ENCODE measurements around the gene USP54. TPM values are rescaled to one million over a fixed set of nuclear protein-coding genes. Genes with fewer than 3 reads are reported as not detected.

Gene USP54
- total and polyA plus RNA-seq, 2 of the 13 experiments (the other 11 are each of a cell fraction or from before 2014, with no cell fraction given) = 18.1 to 25.0 TPM

DNA sequence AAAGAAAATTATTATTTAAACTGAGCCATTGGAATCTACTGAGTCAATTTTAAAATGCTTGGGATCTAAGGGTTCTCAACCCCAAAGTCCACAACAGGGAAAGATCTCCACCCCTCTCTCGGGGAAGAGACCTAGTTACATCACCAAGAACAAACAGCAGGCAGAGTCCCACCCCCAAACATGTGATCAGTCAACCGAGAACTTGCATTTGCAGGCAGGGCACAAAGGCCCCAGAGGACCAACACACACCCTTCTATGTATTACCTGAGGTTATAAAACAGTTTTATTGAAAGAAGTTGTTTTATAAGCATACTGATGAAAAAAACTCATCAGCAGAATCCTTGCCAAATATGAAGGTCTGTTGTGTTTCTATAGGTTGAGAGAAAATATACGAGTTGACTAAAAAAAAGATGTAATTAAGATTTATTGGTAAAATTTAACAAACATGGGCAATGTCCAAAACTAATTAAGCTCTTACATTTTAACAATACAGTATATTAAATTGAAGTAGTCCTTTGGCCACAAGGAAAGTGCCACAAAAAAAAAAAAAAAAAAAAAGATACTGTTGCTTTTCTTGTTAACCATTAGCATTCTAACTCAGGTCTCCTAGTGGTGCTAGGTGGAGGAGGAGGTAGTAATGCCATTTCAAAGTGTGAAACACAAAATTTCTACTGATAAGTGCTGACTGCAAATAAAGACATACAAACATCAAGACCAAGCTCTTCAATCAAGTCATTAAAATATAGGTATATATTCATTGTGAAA, 975 bp upstream of the USP54 start (continued):
- TF ChIP-seq, protein P1, sequence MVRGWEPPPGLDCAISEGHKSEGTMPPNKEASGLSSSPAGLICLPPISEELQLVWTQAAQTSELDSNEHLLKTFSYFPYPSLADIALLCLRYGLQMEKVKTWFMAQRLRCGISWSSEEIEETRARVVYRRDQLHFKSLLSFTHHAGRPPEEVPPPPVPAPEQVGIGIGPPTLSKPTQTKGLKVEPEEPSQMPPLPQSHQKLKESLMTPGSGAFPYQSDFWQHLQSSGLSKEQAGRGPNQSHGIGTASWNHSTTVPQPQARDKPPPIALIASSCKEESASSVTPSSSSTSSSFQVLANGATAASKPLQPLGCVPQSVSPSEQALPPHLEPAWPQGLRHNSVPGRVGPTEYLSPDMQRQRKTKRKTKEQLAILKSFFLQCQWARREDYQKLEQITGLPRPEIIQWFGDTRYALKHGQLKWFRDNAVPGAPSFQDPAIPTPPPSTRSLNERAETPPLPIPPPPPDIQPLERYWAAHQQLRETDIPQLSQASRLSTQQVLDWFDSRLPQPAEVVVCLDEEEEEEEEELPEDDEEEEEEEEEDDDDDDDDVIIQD (CRISPR knock-in tag; IDR thresholded peaks at IDR 0.05; ENCODE audit: low read depth) = peak; percentile 90
- TF ChIP-seq SOX13 (IDR thresholded peaks at IDR 0.05) (0 out of 2 replicates have a peak, but pooled peaks have one; percentile 28), SOX13 (CRISPR knock-in tag; conservative IDR thresholded peaks at IDR 0.05 in 1 of 2, IDR thresholded peaks at IDR 0.05 in 1 of 2) (peak in 1 of 2 experiments; percentile 88; a peak in 2 of 4 replicates), ZNF563 (CRISPR knock-in tag; IDR thresholded peaks at IDR 0.05) (no peak), ZNF652 (CRISPR knock-in tag; IDR thresholded peaks at IDR 0.05; ENCODE audit: borderline replicate concordance, low read depth) (peak; percentile 21; the same call in 1 of the 2 replicates), KLF9 (CRISPR knock-in tag; IDR thresholded peaks at IDR 0.05; ENCODE audit: low read depth) (no peak), SALL2 (CRISPR knock-in tag; IDR thresholded peaks at IDR 0.05) (no peak), ZFP82 (CRISPR knock-in tag; IDR thresholded peaks at IDR 0.05; ENCODE audit: borderline replicate concordance) (0 out of 2 replicates have a peak, but pooled peaks have one; percentile 39), SMARCC2 (IDR thresholded peaks at IDR 0.05) (no peak), PAWR (CRISPR knock-in tag; IDR thresholded peaks at IDR 0.05; ENCODE audit: borderline replicate concordance) (no peak), EED (CRISPR knock-in tag; IDR thresholded peaks at IDR 0.05) (no peak), SKI (IDR thresholded peaks at IDR 0.05; ENCODE audit: partially characterized antibody) (peak; percentile 35), ZMAT3 (CRISPR knock-in tag; conservative IDR thresholded peaks at IDR 0.05) (no peak)
- TF ChIP-seq, protein P2, sequence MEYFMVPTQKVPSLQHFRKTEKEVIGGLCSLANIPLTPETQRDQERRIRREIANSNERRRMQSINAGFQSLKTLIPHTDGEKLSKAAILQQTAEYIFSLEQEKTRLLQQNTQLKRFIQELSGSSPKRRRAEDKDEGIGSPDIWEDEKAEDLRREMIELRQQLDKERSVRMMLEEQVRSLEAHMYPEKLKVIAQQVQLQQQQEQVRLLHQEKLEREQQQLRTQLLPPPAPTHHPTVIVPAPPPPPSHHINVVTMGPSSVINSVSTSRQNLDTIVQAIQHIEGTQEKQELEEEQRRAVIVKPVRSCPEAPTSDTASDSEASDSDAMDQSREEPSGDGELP (IDR thresholded peaks at IDR 0.05; ENCODE audit: borderline replicate concordance, low read depth) = peak; percentile 91
- TF ChIP-seq, protein P3, sequence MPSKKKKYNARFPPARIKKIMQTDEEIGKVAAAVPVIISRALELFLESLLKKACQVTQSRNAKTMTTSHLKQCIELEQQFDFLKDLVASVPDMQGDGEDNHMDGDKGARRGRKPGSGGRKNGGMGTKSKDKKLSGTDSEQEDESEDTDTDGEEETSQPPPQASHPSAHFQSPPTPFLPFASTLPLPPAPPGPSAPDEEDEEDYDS (CRISPR knock-in tag; IDR thresholded peaks at IDR 0.05) = peak; percentile 64; the same call in 1 of the 2 replicates
- TF ChIP-seq, protein P4, sequence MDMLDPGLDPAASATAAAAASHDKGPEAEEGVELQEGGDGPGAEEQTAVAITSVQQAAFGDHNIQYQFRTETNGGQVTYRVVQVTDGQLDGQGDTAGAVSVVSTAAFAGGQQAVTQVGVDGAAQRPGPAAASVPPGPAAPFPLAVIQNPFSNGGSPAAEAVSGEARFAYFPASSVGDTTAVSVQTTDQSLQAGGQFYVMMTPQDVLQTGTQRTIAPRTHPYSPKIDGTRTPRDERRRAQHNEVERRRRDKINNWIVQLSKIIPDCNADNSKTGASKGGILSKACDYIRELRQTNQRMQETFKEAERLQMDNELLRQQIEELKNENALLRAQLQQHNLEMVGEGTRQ (IDR thresholded peaks at IDR 0.05; ENCODE audit: low read depth, low read length) = peak; percentile 33; the same call in 1 of the 2 replicates
- TF ChIP-seq, protein P4 (CRISPR knock-in tag; IDR thresholded peaks at IDR 0.05; ENCODE audit: borderline replicate concordance) = peak; percentile 67; the same call in 1 of the 2 replicates
